Natural killer cell (primary cell): Measurements from ENCODE around the gene PTOV1. TPM values are rescaled to one million over a fixed set of nuclear protein-coding genes. Genes with fewer than 3 reads are reported as not detected.

ENCODE experiments used
- ATAC-seq, 3 donors: fragments of 150-1000 bp in 2 of 3; fragments of 200-7000 bp in 1 of 3; cut with Tn5 transposase; 1 replicate in 1 of 3; 2 replicates in 2 of 3; pipeline ENCODE4 v1.10.0; 2021; ENCODE audit warnings: mild to moderate bottlenecking in 2 of 3, moderate library complexity in 2 of 3
- DNase-seq, 2 donors: peaks; one replicate each; pipeline versions ENCODE4 v3.0.0 to v3.0.0-alpha.2; 2013 to 2021; ENCODE audit warnings: mixed read lengths in 1 of 2
- H3K27ac ChIP-seq: one replicate; pipeline ENCODE4 v1.5.1; 2013; ENCODE audit warnings: mild to moderate bottlenecking, low read length
- H3K27me3 ChIP-seq: one replicate; pipeline ENCODE4 v1.6.1; 2013; ENCODE audit warnings: low read length; ENCODE audit not compliant: control insufficient read depth, insufficient read depth
- H3K36me3 ChIP-seq: one replicate; pipeline ENCODE4 v1.6.1; 2013; ENCODE audit warnings: low read length; ENCODE audit not compliant: control insufficient read depth, insufficient read depth
- H3K4me1 ChIP-seq: one replicate; pipeline ENCODE4 v1.6.1; 2013; ENCODE audit warnings: low read length; ENCODE audit not compliant: control insufficient read depth, insufficient read depth
- H3K4me3 ChIP-seq: one replicate; pipeline ENCODE4 v1.5.1; 2013; ENCODE audit warnings: low read length
- H3K9me3 ChIP-seq: one replicate; pipeline ENCODE4 v1.6.1; 2013; ENCODE audit warnings: low read length; ENCODE audit not compliant: control insufficient read depth, insufficient read depth
- H3K27ac Mint-ChIP-seq, 2 donors: one replicate each; pipeline ENCODE4 v1.8.0; 2022; ENCODE audit warnings: mild to moderate bottlenecking in 2 of 2, mixed read lengths in 2 of 2, moderate library complexity in 1 of 2
- H3K27me3 Mint-ChIP-seq, 2 donors: one replicate each; pipeline ENCODE4 v1.8.0; 2022; ENCODE audit warnings: low read depth in 2 of 2, mixed read lengths in 2 of 2
- H3K36me3 Mint-ChIP-seq: one replicate; pipeline ENCODE4 v1.8.0; 2022; ENCODE audit warnings: mixed read lengths
- H3K4me1 Mint-ChIP-seq, 2 donors: one replicate each; pipeline ENCODE4 v1.8.0; 2022; ENCODE audit warnings: mixed read lengths in 2 of 2
- H3K4me3 Mint-ChIP-seq: one replicate; pipeline ENCODE4 v1.8.0; 2022; ENCODE audit warnings: mild to moderate bottlenecking, moderate library complexity, mixed read lengths
- H3K9me3 Mint-ChIP-seq, 2 donors: one replicate each; pipeline ENCODE4 v1.8.0; 2022; ENCODE audit warnings: mixed read lengths in 2 of 2
- WGBS: methylation state at CpG from one replicate; pipeline ENCODE4 v1.1.7; 2013; ENCODE audit warnings: missing lambda C conversion rate; ENCODE audit not compliant: insufficient coverage; 5-methylcytosine and 5-hydroxymethylcytosine counted together
- intact Hi-C: fragments of 100-400 bp; cut with micrococcal nuclease; formaldehyde crosslinking; loops from one replicate; pipeline ENCODE4 v1.14.2; 2022
- total RNA-seq, 4 donors: library from RNA; stranded (reverse); fragments of 120-200 nt in 1 of 4; gene quantifications; one replicate each; pipeline versions ENCODE4 v1.2.3 to v1.2.4, GENCODE V29; 2013 to 2022
- TF ChIP-seq, protein P1 (sequence below): fragments of 200-600 bp; IDR thresholded peaks from one replicate; pipeline ENCODE4 v1.8.0; 2022; ENCODE audit warnings: antibody characterized with exemption

PTOV1 gene
- total RNA-seq, 3 donors from 2014 or later (not counting 1 experiment from before 2014, with no cell fraction given): 116 to 132 (median 128) TPM

DNA sequence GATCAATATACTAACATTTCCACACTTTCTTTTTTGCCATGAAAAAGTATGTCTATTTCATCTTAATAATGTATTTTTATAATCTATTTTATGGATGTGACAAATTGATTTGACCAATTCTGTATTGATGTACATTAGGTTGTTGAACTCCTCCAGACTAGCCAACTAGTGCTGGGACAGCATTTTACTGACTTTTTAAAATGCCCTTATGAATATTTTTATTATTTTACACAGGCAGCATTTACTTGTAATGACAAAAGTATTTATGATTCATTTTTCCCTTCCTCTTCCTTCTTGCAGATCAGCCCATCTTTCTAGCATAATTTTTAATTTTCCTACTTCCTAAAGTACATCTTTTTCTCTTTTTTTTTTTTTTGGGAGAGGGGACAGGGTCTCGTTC lies 36.9 kb upstream of the PTOV1 start:
- Histone ChIP-seq H3K36me3 (no peaks in the 10 kb centered on the region), H3K27me3 (no peaks in the 10 kb centered on the region), H3K27ac (peak overlapping the region; percentile 96), H3K4me1 (peaks cover 39% of the 10 kb centered on the region), H3K4me3 (peak overlapping the region; percentile 13), H3K9me3 (no peaks in the 10 kb centered on the region)
- ATAC-seq: no peak
- Mint-ChIP-seq H3K36me3 (no peaks in the 10 kb centered on the region), H3K9me3 (no peaks in the 10 kb centered on the region), H3K27me3 (no peaks in the 10 kb centered on the region), H3K4me1 (peaks cover 26 to 50% of the 10 kb centered on the region in 2 donors), H3K4me3 (peak overlapping the region; percentile 71), H3K27ac (peak overlapping the region; percentile 95 to 97)
- TF ChIP-seq, protein P1, sequence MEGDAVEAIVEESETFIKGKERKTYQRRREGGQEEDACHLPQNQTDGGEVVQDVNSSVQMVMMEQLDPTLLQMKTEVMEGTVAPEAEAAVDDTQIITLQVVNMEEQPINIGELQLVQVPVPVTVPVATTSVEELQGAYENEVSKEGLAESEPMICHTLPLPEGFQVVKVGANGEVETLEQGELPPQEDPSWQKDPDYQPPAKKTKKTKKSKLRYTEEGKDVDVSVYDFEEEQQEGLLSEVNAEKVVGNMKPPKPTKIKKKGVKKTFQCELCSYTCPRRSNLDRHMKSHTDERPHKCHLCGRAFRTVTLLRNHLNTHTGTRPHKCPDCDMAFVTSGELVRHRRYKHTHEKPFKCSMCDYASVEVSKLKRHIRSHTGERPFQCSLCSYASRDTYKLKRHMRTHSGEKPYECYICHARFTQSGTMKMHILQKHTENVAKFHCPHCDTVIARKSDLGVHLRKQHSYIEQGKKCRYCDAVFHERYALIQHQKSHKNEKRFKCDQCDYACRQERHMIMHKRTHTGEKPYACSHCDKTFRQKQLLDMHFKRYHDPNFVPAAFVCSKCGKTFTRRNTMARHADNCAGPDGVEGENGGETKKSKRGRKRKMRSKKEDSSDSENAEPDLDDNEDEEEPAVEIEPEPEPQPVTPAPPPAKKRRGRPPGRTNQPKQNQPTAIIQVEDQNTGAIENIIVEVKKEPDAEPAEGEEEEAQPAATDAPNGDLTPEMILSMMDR: no peak
- intact Hi-C loops: no loop called here
- 100% methylated on average over 1 of the region's 1 CpG for WGBS
- DNase-seq: no peak

DNA sequence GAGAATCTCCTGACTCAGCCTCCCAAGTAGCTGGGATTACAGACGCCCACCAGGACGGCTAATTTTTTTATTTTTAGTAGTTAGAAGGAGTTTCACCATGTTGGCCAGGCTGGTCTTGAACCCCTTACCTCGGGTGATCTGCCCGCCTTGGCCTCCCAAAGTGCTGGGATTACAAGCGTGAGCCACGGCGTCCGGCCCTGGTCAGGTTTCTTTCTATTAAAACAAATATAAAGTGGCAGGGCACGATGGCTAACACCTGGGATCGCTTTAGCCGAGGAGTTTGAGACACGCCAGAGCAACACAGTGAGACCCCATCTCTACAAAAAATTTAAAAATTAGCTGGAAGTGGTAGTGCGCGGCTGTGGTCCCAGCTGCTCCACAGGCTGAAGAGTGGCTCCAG lies 34.4 kb upstream of the PTOV1 start:
- H3K27ac ChIP-seq: peak overlapping the region; percentile 99
- no peaks in the 10 kb centered on the region for H3K9me3 Mint-ChIP-seq
- H3K27me3 Mint-ChIP-seq: no peaks in the 10 kb centered on the region
- H3K4me3 ChIP-seq: no peak overlapping the region
- no peaks in the 10 kb centered on the region for H3K27me3 ChIP-seq
- H3K27ac Mint-ChIP-seq: peak overlapping the region; percentile 98
- intact Hi-C loops: no loop called here
- TF ChIP-seq, protein P1: no peak
- peaks cover 34% of the 10 kb centered on the region for H3K4me1 ChIP-seq
- WGBS: 94% methylated on average over 14 of the region's 14 CpGs
- H3K4me1 Mint-ChIP-seq: peaks cover 24 to 44% of the 10 kb centered on the region in 2 donors
- H3K36me3 Mint-ChIP-seq: no peaks in the 10 kb centered on the region
- ATAC-seq (no peak), DNase-seq (no peak)
- peak overlapping the region; percentile 45 for H3K4me3 Mint-ChIP-seq
- no peaks in the 10 kb centered on the region for H3K9me3 ChIP-seq
- no peaks in the 10 kb centered on the region for H3K36me3 ChIP-seq

DNA sequence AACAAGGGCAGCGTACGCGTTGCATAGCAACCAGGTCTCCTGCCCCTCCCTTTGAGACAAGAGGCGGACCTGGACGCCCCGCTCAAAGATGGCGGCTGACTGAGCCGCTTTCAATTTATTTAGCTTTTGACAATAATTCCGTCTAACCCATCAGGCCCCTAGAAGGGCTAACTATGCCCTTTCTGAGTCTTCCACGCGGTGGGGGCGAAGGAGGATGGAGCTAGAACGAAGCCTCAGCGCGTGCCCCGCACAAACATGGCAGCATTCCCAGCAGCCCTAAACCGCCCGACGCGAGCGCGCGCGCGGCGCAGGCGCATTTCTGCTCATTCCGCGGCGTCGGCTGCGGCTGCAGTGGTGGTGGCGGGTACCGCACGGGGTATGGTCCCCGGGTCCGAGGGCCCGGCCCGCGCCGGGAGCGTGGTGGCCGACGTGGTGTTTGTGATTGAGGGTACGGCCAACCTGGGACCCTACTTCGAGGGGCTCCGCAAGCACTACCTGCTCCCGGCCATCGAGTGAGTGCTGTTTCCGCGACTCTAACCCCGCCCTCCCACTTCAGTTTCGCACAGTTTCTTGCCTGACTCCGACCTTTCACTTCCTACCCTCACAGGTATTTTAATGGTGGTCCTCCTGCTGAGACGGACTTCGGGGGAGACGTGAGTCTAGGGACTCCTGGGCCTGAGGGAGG lies 32.9 kb upstream of the PTOV1 start, which contains the start of gene MED25:
Gene MED25, plus strand, starts transcription at position 326 of the 685 bp plus-strand sequence. Its CDS starts 53 bp downstream, at position 379.
- peak; percentile 91 to 95 for DNase-seq
- H3K36me3 Mint-ChIP-seq: no peaks in the 10 kb centered on the region
- peak within 1 kb of the TSS; percentile 98 for H3K4me3 Mint-ChIP-seq
- peaks cover 21 to 38% of the 10 kb centered on the region in 2 donors for H3K4me1 Mint-ChIP-seq
- ATAC-seq: peak; percentile 52 to 74 (median 62)
- H3K27ac Mint-ChIP-seq: peak within 1 kb of the TSS; percentile 98
- TF ChIP-seq, protein P1: peak; percentile 14
- Histone ChIP-seq H3K4me3 (peak within 1 kb of the TSS; percentile 98), H3K36me3 (peaks cover 2% of the 10 kb centered on the region), H3K9me3 (no peaks in the 10 kb centered on the region), H3K4me1 (peaks cover 24% of the 10 kb centered on the region), H3K27ac (peak within 1 kb of the TSS; percentile 99), H3K27me3 (no peaks in the 10 kb centered on the region)
- under 1% methylated on average over 57 of the region's 57 CpGs for WGBS
- no peaks in the 10 kb centered on the region for H3K9me3 Mint-ChIP-seq
- no peaks in the 10 kb centered on the region for H3K27me3 Mint-ChIP-seq
- intact Hi-C loops: loop anchor here (1.0 to 2.0 kb wide), 2 partner anchors 33 to 49 kb away; partner anchors contain the start of genes PNKP and PTOV1
